HepG2 (cell line): ENCODE data around the gene TMEM182. TPM values are rescaled to one million over a fixed set of nuclear protein-coding genes. Genes with fewer than 3 reads are reported as not detected.

ENCODE experiments used
- ATAC-seq: fragments of 200-7000 bp; cut with Tn5 transposase; 3 replicates; pipeline ENCODE4 v1.9.1; 2020; ENCODE audit warnings: mild to moderate bottlenecking, moderate library complexity
- BruUV-seq: library from RNA; stranded (reverse); fragments of 400-500 nt; replicated peaks from 2 replicates; lab custom pipeline; 2021; lab: Mats Ljungman, UMichigan
- CTCF ChIA-PET: fragments of 300-600 bp; formaldehyde crosslinking; extraction: SDS; loops from one replicate; lab custom pipeline; 2021; ENCODE audit warnings: low total read pairs, inconsistent platforms, low intra/inter-chr PET ratio; lab: Yijun Ruan, JAX
- POLR2A ChIA-PET: fragments of 350-600 bp; sonication (Branson Sonifier 250); formaldehyde crosslinking; loops from one replicate; lab custom pipeline; 2020; ENCODE audit warnings: antibody characterized with exemption, inconsistent platforms; lab: Yijun Ruan, JAX
- DNase-seq: peaks from one replicate; pipeline ENCODE4 v3.0.0-alpha.2; 2015; ENCODE audit warnings: low spot score
- FAIRE-seq: peaks from 3 replicates; lab custom pipeline; 2011; peaks lifted over from hg19 to GRCh38; lab: Jason Lieb, UNC
- H2AFZ ChIP-seq: one replicate; pipeline ENCODE4 v1.6.1; 2011; ENCODE audit warnings: low read length, inconsistent platforms
- H3K27ac ChIP-seq: fragments of 300-600 bp; 3 replicates; pipeline ENCODE4 v1.8.0; 2011; ENCODE audit warnings: mixed run types, mild to moderate bottlenecking, mixed read lengths, low read length, inconsistent platforms; ENCODE audit not compliant: insufficient read depth; ENCODE audit errors: extremely low read length
- H3K27me3 ChIP-seq, 2 experiments: fragments of 200-600 bp in 1 of 2; 2 replicates in 1 of 2; 3 replicates in 1 of 2; pipeline versions ENCODE4 v1.6.0 to v1.8.0; 2011; ENCODE audit warnings: low read length in 2 of 2, mild to moderate bottlenecking in 2 of 2, moderate library complexity in 2 of 2, inconsistent platforms in 1 of 2; ENCODE audit not compliant: insufficient read depth in 2 of 2, control insufficient read depth in 1 of 2
- H3K36me3 ChIP-seq, 2 experiments: fragments of 200-600 bp in 1 of 2; replicated peaks in 1 of 2; 2 replicates in 1 of 2; 3 replicates in 1 of 2; pipeline versions ENCODE4 v1.5.1 to v1.8.0; 2011; ENCODE audit warnings: low read length in 2 of 2, inconsistent platforms in 1 of 2; ENCODE audit not compliant: insufficient read depth in 2 of 2, control insufficient read depth in 1 of 2
- H3K4me1 ChIP-seq: 2 replicates; pipeline ENCODE4 v1.5.1; 2012; ENCODE audit warnings: low read length, inconsistent platforms; ENCODE audit not compliant: insufficient read depth
- H3K4me2 ChIP-seq: 2 replicates; pipeline ENCODE4 v1.6.0; 2011; ENCODE audit warnings: low read depth, low read length, inconsistent platforms
- H3K4me3 ChIP-seq, 3 experiments: fragments of 200-600 bp in 1 of 3; sonication (generic), shearing (Covaris generic) in 1 of 3; replicated peaks in 1 of 3; 2 replicates each; pipeline ENCODE4 v1.5.1; 2011 to 2016; ENCODE audit warnings: low read length in 3 of 3, inconsistent platforms in 2 of 3, low read depth in 2 of 3, mild to moderate bottlenecking in 2 of 3, control low read depth in 1 of 3, mixed read lengths in 1 of 3; ENCODE audit not compliant: insufficient read depth in 1 of 3
- H3K79me2 ChIP-seq: one replicate; pipeline ENCODE4 v1.6.1; 2011; ENCODE audit warnings: low read length, inconsistent platforms; ENCODE audit not compliant: insufficient read depth
- H3K9ac ChIP-seq: 2 replicates; pipeline ENCODE4 v1.6.0; 2011; ENCODE audit warnings: mild to moderate bottlenecking, low read depth, low read length, inconsistent platforms; ENCODE audit not compliant: insufficient read depth
- H3K9me3 ChIP-seq: 2 replicates; pipeline ENCODE4 v1.5.1; 2012; ENCODE audit warnings: mild to moderate bottlenecking, low read length
- H4K20me1 ChIP-seq: 2 replicates; pipeline ENCODE4 v1.6.0; 2011; ENCODE audit warnings: inconsistent platforms, mild to moderate bottlenecking, low read length, moderate library complexity; ENCODE audit not compliant: insufficient read depth
- CAMTA2 ChIP-seq: sonication (generic); formaldehyde crosslinking; IDR thresholded peaks from 2 replicates; pipeline ENCODE4 v1.4.0; 2020; ENCODE audit warnings: mild to moderate bottlenecking, missing genetic modification reagents, borderline replicate concordance
- FOXJ3 ChIP-seq: sonication (generic); formaldehyde crosslinking; IDR thresholded peaks from 2 replicates; pipeline ENCODE4 v1.4.0; 2020; ENCODE audit warnings: missing genetic modification reagents, mild to moderate bottlenecking, borderline replicate concordance
- NONO ChIP-seq, 2 experiments: fragments of 450-650 bp in 1 of 2; sonication (generic) in 1 of 2; formaldehyde crosslinking in 1 of 2; IDR thresholded peaks in 1 of 2; conservative IDR thresholded peaks in 1 of 2; 2 replicates each; pipeline versions ENCODE4 v1.6.1 to v1.8.0; 2017 to 2022; ENCODE audit warnings: mild to moderate bottlenecking in 1 of 2, missing genetic modification reagents in 1 of 2, moderate library complexity in 1 of 2
- RBM22 ChIP-seq: fragments of 200-400 bp; formaldehyde crosslinking; optimal IDR thresholded peaks from 2 replicates; pipeline ENCODE3; 2017; ENCODE audit warnings: mild to moderate bottlenecking, low read length, moderate library complexity
- UBTF ChIP-seq: sonication (generic); formaldehyde crosslinking; IDR thresholded peaks from 2 replicates; pipeline ENCODE4 v1.4.0; 2020; ENCODE audit warnings: mild to moderate bottlenecking, missing genetic modification reagents
- WGBS: methylation state at CpG from one replicate; pipeline ENCODE4 v1.1.6; 2017; ENCODE audit warnings: low lambda C conversion rate; 5-methylcytosine and 5-hydroxymethylcytosine counted together
- in situ Hi-C: cut with HindIII; loops from 2 replicates; pipeline ENCODE4 v1.10.0; 2017; ENCODE audit warnings: low pct_unique_long_range_greater_than_20kb; ENCODE audit not compliant: extremely low pct_ligation_motif_present
- intact Hi-C: fragments of 100-400 bp; cut with micrococcal nuclease; formaldehyde crosslinking; loops from one replicate; pipeline ENCODE4 v1.10.0; 2022; ENCODE audit not compliant: unreplicated experiment
- polyA plus RNA-seq, 8 experiments: library from polyadenylated mRNA; depleted of rRNA in 3 of 8; stranded (reverse) in 7 of 8; unstranded in 1 of 8; fragments of >200 nt; fragmentation: Illumina TruSeq in 4 of 8; extraction: Trizol in 4 of 8; gene quantifications; 2 replicates each; pipeline versions ENCODE4 v1.2.1 to v1.2.3, GENCODE V29; 2011 to 2016; ENCODE audit warnings: low read depth in 4 of 8, missing spikeins in 1 of 8, mixed read lengths in 1 of 8; ENCODE audit not compliant: insufficient read depth in 1 of 8
- total RNA-seq, 5 experiments: library from RNA; depleted of rRNA; stranded (reverse); fragments of >200 nt; fragmentation: Illumina TruSeq; extraction: Trizol; gene quantifications; 2 replicates each; pipeline ENCODE4 v1.2.3, GENCODE V29; 2016; ENCODE audit warnings: low read depth in 1 of 5

The TMEM182 gene
- total and polyA plus RNA-seq, 2 of the 13 experiments (the other 11 are each of a cell fraction or from before 2014, with no cell fraction given): 8.7 to 8.9 TPM

GRCh38 chr2:102717308-102718018 lies 44.4 kb upstream of the TMEM182 start:
- ATAC-seq: no peak
- in situ Hi-C loops: no loop called here
- H2AFZ ChIP-seq: no peak overlapping the region
- H3K4me2 ChIP-seq: no peak overlapping the region
- ChIA-PET POLR2A (no interaction called here), CTCF (no interaction called here)
- H4K20me1 ChIP-seq: no peaks in the 10 kb centered on the region
- no peak overlapping the region for H3K27ac ChIP-seq
- no peak overlapping the region for H3K9ac ChIP-seq
- no peak for DNase-seq
- TF ChIP-seq CAMTA2 (CRISPR knock-in tag) (no peak), NONO (IDR thresholded peaks at IDR 0.05) (no peak), NONO (CRISPR knock-in tag; conservative IDR thresholded peaks at IDR 0.05) (no peak), RBM22 (peak; percentile 28), FOXJ3 (CRISPR knock-in tag) (no peak), UBTF (CRISPR knock-in tag) (no peak)
- intact Hi-C loops: no loop called here
- BruUV-seq: TSS peak; percentile 21
- H3K4me1 ChIP-seq: 0 out of 2 replicates have a peak, but pooled peaks cover under 1% of the 10 kb centered on the region
- no peak overlapping the region for H3K4me3 ChIP-seq
- no peak for FAIRE-seq
- H3K36me3 ChIP-seq: peaks cover 26 to 63% of the 10 kb centered on the region in 2 experiments
- no peaks in the 10 kb centered on the region for H3K9me3 ChIP-seq
- WGBS: 98% methylated on average over 5 of the region's 5 CpGs
- H3K27me3 ChIP-seq: no peaks in the 10 kb centered on the region
- H3K79me2 ChIP-seq: peaks cover 3% of the 10 kb centered on the region
